Fibroblast of villous mesenchyme (primary cell): ENCODE measurements around the gene MID1. TPM values are rescaled to one million over a fixed set of nuclear protein-coding genes. Genes with fewer than 3 reads are reported as not detected.

Source experiments
- DNase-seq: peaks from one replicate; pipeline ENCODE4 v3.0.0-alpha.2; 2010; ENCODE audit warnings: low read depth
- H3K4me3 ChIP-seq: 2 replicates; pipeline ENCODE4 v1.5.1; 2011; ENCODE audit warnings: low read depth, mild to moderate bottlenecking, low read length
- CTCF ChIP-seq: IDR thresholded peaks from 2 replicates; pipeline ENCODE4 v1.5.1; 2012; ENCODE audit warnings: low read depth, mild to moderate bottlenecking, low read length; ENCODE audit not compliant: insufficient read depth
- total RNA-seq: library from RNA; depleted of rRNA; stranded (reverse); fragments of >200 nt; gene quantifications from 2 replicates; pipeline ENCODE4 v1.2.3, GENCODE V29; 2012

MID1 gene
- total RNA-seq, 1 donor, result 16.4 TPM

- TF ChIP-seq CTCF, result no peak
- no peak for DNase-seq
- H3K4me3 ChIP-seq, result no peak overlapping the region
These were observed 103.5 kb downstream of the MID1 start for GRCh38 chrX:10516781-10517322.

- DNase-seq, result peak; percentile 24
- TF ChIP-seq CTCF, result no peak
- no peak overlapping the region for H3K4me3 ChIP-seq
These were observed 105.5 kb downstream of the MID1 start for GRCh38 chrX:10514891-10515290.

GRCh38 chrX:10513974-10514373, 106.4 kb downstream of the MID1 start:
- DNase-seq, result no peak
- TF ChIP-seq CTCF, result no peak
- no peak overlapping the region for H3K4me3 ChIP-seq

GRCh38 chrX:10512741-10513140, 107.6 kb downstream of the MID1 start:
- H3K4me3 ChIP-seq, result no peak overlapping the region
- no peak for TF ChIP-seq CTCF
- no peak for DNase-seq

- no peak overlapping the region for H3K4me3 ChIP-seq
- DNase-seq, result no peak
- TF ChIP-seq CTCF, result no peak
These were observed 108.1 kb downstream of the MID1 start for GRCh38 chrX:10512258-10512657.

- no peak overlapping the region for H3K4me3 ChIP-seq
- DNase-seq, result no peak
- no peak for TF ChIP-seq CTCF
These were observed 111.0 kb downstream of the MID1 start for GRCh38 chrX:10509397-10509796.

- no peak for DNase-seq
- no peak overlapping the region for H3K4me3 ChIP-seq
- no peak for TF ChIP-seq CTCF
These were observed 111.5 kb downstream of the MID1 start for GRCh38 chrX:10508891-10509290.
